Activated CD8-positive, alpha-beta memory T cell treated with anti-CD3 and anti-CD28 coated beads for 4 hours (primary cell): Measurements from ENCODE around the gene STRIT1.
"Not testable (repeated sequence)": the region's sequence is repeated elsewhere in the genome, so short reads cannot be mapped to it uniquely, and the experiment has no call there.

Source experiments
- DNase-seq, 2 donors: peaks; one replicate each; pipeline ENCODE4 v3.0.0-alpha.2; 2020; ENCODE audit warnings: low read depth in 2 of 2

Gene STRIT1

DNA sequence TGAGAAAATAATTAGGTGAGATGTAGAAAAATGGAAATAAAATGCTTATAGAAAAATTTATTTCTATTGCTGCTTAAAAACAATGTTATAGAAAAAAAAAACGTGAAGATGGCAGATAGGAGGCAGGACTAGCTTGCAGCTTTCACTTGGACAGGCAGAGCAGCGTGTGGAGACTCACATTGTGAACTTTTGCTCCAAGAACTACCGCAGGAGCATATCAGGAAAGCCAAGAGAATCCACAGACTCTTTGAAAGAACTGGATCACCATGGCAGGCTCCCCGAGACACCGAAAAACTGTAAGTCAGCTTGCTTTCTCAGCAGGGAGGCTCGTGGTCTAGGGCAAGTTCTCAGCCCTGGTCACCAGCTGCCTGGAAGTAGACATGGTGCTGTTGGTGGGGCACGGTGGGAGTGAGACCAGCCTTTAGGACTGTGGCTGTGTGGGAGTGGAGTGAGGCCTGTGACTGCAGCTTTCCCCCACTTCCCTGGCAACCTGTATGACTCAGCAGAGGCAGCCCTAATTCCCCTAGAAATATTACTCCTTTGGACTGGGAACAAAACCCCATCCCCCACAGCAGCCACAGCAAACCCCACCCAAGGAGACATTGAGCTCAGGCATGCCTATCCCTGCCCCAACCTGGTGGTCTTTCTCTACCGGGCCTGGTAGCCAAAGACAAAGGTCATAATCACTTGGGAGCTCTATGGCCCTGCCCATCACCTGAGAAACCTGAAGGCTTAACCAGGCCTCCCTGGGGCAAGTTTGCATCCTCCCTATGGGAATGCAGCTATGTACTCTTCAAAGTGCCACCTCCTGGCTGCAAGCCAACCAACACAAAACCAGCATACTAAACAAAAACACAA, 22.8 kb downstream of the STRIT1 start:
- no peak for DNase-seq

DNA sequence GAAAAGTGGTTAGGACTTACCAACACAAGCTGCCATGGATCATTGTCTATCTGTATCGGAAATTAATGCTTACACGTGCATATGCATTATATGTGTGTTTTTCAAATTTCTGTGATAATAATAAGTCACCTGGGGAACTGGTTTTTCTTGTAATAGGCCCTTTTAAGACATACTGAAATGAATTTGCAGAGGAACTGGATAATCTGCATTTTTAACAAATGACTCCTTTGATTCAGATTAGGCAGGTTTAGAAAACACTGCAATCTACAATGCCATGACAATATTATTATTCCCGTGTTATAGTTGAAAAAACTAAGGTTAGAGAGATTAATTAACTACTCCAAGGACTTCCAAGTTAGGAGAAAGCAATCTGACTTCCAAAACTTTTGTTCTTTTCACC, 23.4 kb downstream of the STRIT1 start:
- DNase-seq, result no peak

DNA sequence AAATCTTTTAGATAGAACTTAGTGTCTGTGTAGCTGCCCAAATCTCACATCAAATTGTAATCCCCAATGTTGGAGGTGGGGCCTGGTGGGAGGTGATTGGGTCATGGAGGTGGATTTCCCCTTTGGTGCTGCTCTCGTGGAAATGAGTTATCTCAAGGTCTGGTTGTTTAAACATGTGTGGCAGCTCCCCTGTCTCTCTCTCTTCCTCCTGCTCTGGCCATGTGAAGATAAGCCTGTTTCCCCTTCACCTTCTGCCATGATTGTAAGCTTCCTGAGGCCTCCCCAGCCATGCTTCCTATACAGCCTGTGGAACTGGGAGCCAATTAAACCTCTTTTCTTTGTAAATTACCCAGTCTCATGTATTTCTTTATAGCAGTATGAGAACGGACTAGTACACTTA, 30.6 kb downstream of the STRIT1 start:
- DNase-seq, result not testable (repeated sequence)

DNA sequence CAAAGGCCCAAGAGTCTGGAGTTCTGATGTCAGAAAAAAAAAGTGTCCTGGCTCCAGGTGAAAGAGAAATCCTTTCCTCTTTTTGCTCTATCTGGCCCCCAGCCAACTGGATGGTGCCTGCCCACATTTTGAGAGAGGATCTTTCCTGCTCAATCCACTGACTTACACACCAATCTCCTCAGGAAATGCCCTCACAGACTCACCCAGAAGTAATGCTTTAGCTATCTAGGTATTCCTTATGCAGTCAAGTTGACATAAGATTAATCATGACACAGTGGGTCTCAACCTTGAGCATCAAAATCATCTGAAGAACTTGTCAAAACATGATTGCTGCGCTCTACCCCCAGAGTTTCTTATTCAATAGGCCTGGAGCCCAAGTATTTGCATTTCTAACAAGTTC, 31.2 kb downstream of the STRIT1 start:
- no peak for DNase-seq

DNA sequence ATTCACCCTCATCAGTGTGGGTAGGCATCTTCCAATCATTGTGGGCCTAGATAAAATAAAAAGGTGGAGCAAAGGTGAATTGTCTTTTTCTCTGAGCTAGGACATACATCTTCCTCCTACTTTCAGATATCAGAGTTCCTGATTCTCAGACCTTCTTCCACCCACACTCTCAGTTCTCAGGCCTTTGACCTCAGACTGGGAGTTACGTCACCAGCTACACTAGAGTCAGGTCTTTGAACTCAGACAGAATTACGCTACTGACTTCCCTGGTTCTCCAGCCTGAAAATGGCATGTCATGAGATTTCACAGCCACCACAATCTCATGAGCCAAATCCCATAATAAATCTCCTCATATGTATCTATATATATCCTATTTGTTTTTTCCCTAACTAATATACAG, 39.0 kb downstream of the STRIT1 start:
- no peak for DNase-seq

DNA sequence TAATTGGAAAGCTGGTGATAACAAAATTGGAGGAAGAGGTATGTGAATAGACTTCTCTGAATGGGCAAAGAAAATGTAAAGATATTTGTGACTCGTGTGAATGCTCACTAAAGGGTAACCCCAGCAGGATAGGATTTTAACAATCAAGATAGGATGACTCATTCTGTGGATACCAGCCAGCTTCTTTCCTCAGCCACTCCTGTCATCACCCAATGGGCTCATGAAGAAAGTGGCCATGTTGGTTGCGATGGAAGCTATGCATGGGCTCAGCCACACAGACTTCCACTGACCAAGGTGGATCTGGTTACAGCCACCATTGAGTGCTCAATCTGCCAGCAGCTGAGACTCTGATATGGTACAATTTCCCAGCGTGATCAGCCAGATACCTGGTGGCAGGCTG, 40.9 kb downstream of the STRIT1 start:
- no peak for DNase-seq

DNA sequence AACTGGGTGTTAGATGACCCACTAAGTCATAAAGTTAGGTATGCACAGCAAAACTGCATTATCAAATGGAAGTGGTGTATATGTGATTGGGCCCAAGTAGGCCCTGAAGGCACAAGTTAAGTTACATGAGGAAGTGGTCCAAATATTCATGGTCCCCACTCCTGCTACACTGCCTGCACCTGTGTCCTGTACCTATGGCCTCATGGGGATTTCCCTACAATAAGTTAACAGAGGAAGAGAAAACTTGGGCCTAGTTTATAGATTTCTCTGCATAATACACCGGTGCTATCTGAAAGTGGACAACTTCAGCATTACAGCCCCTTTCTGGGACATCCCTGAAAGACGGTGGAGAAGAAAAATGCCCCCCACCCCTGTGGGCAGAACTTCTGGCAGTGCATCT, 41.5 kb downstream of the STRIT1 start:
- DNase-seq, result no peak

DNA sequence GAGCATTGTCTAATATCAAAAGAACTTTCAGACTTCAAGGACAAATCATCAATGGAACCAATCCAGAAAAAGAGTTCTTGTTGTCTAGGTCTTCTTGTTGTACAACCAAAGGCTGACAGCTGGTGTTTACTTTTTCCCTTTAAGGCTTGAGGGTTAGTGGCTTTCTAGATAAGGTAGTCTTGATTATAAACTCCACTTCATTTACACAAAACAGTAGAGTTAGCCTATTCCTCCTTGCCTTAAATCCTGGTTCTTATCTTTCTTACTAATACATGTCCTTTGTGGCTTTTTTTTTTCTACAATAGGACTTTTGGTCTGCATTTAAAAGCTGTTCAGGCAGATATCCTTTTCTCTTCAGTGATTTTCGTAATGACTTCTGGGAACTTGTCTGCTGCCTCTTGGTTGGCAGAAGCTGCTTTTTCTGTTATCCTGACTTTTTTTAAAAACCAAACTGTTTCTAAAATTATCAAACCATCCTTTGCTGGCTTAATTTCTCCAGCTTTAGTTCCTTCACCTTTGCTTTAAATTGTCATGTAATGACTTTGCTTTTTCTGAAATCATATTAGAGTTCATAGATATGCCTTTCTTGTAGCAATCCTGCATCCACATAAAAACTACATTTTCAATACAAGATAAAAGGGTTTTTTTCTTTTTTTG, 44.8 kb downstream of the STRIT1 start:
- DNase-seq, result no peak

DNA sequence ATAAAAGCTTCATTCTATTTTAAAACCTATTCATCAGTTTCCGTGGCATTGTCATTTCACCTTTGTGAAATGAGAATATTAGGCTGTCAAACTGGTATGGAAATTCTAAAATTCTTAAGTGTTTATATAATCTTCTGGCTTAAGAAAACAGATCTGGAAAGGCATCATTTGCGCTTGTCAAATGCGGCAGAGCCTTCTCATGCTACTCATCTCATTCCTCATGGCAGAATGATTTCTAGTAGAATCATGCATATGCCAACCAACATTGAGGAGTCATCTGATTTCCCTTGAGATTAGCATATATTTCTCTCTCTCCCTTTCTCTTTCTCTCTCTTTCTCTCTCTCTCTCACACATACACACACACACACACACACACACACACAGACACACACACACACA, 48.8 kb downstream of the STRIT1 start:
- DNase-seq, result no peak

DNA sequence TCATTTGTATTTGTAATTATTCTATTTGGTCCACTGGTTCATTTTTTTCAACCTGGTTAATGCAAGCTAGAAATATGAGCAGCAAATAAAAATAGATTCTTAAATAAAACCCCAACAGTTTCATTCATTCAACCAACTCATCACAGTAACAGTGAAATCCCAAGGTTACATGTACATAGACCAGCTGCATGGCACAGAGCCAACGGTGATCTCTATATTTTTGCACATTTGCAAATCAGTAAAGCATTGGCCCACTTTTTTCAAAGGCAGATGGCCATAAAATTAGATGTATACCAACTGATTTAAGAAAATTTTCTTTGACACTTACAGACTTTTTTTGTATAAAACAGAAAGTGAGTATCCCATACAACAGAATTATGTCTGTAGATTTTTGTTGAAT, 49.3 kb downstream of the STRIT1 start:
- DNase-seq, result no peak

DNA sequence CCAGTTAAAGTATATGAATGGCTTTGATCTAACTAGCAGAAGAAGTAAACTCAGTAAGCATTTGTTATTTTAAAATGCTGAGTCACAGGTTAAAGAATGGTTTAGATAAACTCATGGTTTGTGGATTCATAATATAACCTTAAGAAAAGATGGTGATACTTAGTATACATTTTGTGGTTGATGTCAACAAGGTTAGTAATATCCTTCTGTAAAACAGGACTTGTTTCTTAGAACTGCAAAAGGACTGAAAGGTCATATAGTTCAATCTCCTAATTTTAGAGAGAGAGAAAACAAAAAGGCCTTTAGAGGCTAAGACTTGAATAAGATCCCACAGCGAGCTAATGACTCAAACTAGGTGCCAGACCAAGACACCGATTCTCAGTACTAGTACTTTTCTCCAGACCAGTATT, 50.0 kb downstream of the STRIT1 start:
- no peak for DNase-seq

DNA sequence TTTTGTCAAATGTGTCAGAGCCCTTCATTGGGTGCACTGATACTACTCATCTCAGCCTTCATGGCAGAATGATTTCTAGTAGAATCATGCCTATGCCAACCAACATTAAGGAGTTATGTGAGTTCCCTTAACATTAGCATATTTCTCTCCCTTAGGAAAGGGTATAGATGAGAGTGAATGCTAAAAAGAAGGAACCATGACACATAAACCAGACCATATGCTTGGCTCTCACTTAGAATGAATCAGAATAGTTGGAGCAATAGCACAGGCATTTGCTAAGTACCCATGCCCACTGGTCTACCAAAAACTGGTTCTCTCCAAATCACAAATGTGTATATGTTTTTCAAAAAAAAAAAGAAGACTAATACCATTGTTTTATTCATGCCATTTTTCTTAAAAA, 51.1 kb downstream of the STRIT1 start:
- no peak for DNase-seq

DNA sequence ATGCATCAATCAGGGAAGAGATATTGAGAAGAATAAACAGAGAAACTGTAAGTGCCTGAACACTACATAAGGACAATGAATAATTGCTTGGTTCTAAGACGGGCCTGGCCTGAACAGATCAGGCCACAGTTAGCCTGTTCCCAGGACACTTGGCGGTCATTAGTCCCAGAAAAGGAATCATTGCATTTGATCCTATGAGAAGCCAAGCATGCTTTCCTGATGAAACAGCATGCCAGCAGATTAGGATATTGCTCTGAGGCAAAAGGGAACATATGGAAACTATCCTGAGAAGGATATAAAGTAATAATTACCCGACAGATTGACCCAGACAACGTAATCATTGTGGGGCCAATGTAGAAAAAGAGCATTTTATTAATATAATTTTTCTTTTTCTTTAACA, 51.9 kb downstream of the STRIT1 start:
- no peak for DNase-seq
